HG03066 (cell line): ENCODE measurements around the gene ITPRIP.

ENCODE experiments used
- ATAC-seq: cut with Tn5 transposase; IDR thresholded peaks from one replicate; pipeline ENCODE4 v1.9.1; 2021; ENCODE audit warnings: low read depth; ENCODE audit not compliant: unreplicated experiment

The ITPRIP gene

GRCh38 chr10:104291439-104291951 lies 46.8 kb downstream of the ITPRIP start:
- ATAC-seq = peak; percentile 97

- ATAC-seq = no peak
Measured at GRCh38 chr10:104288355-104288754, 49.9 kb downstream of the ITPRIP start.

GRCh38 chr10:104286939-104287338 lies 51.3 kb downstream of the ITPRIP start:
- ATAC-seq = no peak

- no peak for ATAC-seq
Measured at GRCh38 chr10:104284846-104285245, 53.4 kb downstream of the ITPRIP start.

- no peak for ATAC-seq
Measured at GRCh38 chr10:104281694-104282093, 56.6 kb downstream of the ITPRIP start.

- ATAC-seq = no peak
Measured at GRCh38 chr10:104279550-104280259, 58.6 kb downstream of the ITPRIP start.

GRCh38 chr10:104277785-104278184 lies 60.5 kb downstream of the ITPRIP start:
- no peak for ATAC-seq

- ATAC-seq = no peak
Measured at GRCh38 chr10:104276192-104276591, 62.1 kb downstream of the ITPRIP start.

- ATAC-seq = peak; percentile 94
Measured at GRCh38 chr10:104274762-104275721, 63.2 kb downstream of the ITPRIP start.

GRCh38 chr10:104273899-104274575 lies 64.2 kb downstream of the ITPRIP start:
- no peak for ATAC-seq

GRCh38 chr10:104273286-104273685 lies 65.0 kb downstream of the ITPRIP start:
- ATAC-seq = no peak

- ATAC-seq = peak; percentile 99
Measured at GRCh38 chr10:104268713-104269645, 69.3 kb downstream of the ITPRIP start, which contains the start of gene GSTO2. TSS of gene GSTO2 (plus strand) at chr10:104269184. CDS start at chr10:104274916, 5,732 bp downstream.

- ATAC-seq = no peak
Measured at GRCh38 chr10:104268405-104268712, 69.9 kb downstream of the ITPRIP start.

GRCh38 chr10:104267721-104268404 lies 70.4 kb downstream of the ITPRIP start:
- ATAC-seq = no peak

GRCh38 chr10:104264783-104265182 lies 73.5 kb downstream of the ITPRIP start:
- no peak for ATAC-seq

GRCh38 chr10:104262055-104262454 lies 76.2 kb downstream of the ITPRIP start:
- no peak for ATAC-seq

- ATAC-seq = no peak
Measured at GRCh38 chr10:104260775-104261115, 77.5 kb downstream of the ITPRIP start.

GRCh38 chr10:104259999-104260774 lies 78.1 kb downstream of the ITPRIP start:
- ATAC-seq = no peak
